HFFc6 (cell line): ENCODE results near the gene TSSK2. TPM values are rescaled to one million over a fixed set of nuclear protein-coding genes. Genes with fewer than 3 reads are reported as not detected.

ENCODE experiments used
- DNase-seq: peaks from one replicate; pipeline ENCODE4 v3.0.0-alpha.2; 2018
- H3K27ac Mint-ChIP-seq: 2 replicates; pipeline ENCODE4 v1.8.0; 2020; ENCODE audit warnings: mild to moderate bottlenecking, mixed read lengths
- H3K27me3 Mint-ChIP-seq: 2 replicates; pipeline ENCODE4 v1.8.0; 2021; ENCODE audit warnings: mild to moderate bottlenecking, moderate library complexity, mixed read lengths; ENCODE audit not compliant: insufficient read depth
- H3K36me3 Mint-ChIP-seq: 2 replicates; pipeline ENCODE4 v1.8.0; 2021; ENCODE audit warnings: low read depth, mixed read lengths
- H3K4me1 Mint-ChIP-seq: 2 replicates; pipeline ENCODE4 v1.8.0; 2020; ENCODE audit warnings: low read depth, mixed read lengths
- H3K4me3 Mint-ChIP-seq: 2 replicates; pipeline ENCODE4 v1.8.0; 2020; ENCODE audit warnings: mild to moderate bottlenecking, moderate library complexity, mixed read lengths
- H3K9me3 Mint-ChIP-seq: 2 replicates; pipeline ENCODE4 v1.8.0; 2020; ENCODE audit warnings: mild to moderate bottlenecking, mixed read lengths
- total RNA-seq, 6 experiments: library from RNA; stranded (reverse); fragmentation: NEBNext Ultra II Directional; extraction: Animal tissue kit (Norgen Biotek cat#: 25700); gene quantifications; 2 replicates in 1 of 6; 3 replicates in 5 of 6; pipeline ENCODE4 v1.2.3, GENCODE V29; 2021
- TF ChIP-seq, protein P1 (sequence below): fragments of 200-600 bp; sonication (generic); IDR thresholded peaks from 2 replicates; pipeline ENCODE4 v1.5.0; 2021; ENCODE audit warnings: antibody characterized with exemption, mild to moderate bottlenecking

The TSSK2 gene
- total RNA-seq, 6 experiments from 2014 or later, result not detected

DNA sequence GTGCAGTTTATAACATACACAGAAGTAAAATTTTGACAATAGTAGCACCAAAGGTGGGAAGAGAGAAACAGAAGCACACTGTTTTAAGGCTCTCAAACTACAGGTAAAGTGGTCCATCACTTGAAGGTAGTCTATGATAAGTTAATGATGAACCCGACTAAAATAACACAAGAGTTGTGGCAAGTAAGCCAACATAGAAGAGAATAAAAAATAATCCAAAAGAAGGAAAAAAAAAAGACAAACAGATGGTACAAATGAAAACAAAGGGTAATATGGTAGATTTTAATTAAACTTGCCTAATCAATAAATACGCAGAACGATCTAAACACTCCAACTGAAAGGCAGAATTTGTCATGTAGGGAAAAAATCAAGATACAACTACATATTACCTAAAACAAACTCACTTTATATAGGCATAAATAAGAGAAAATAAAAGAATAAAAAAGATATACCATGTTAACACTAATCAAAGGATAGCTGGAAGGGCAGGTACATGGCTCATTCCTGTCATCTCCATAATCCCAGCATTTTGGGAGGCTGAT is 40.5 kb upstream of the TSSK2 start:
- H3K9me3 Mint-ChIP-seq, result no peaks in the 10 kb centered on the region
- TF ChIP-seq, protein P1, sequence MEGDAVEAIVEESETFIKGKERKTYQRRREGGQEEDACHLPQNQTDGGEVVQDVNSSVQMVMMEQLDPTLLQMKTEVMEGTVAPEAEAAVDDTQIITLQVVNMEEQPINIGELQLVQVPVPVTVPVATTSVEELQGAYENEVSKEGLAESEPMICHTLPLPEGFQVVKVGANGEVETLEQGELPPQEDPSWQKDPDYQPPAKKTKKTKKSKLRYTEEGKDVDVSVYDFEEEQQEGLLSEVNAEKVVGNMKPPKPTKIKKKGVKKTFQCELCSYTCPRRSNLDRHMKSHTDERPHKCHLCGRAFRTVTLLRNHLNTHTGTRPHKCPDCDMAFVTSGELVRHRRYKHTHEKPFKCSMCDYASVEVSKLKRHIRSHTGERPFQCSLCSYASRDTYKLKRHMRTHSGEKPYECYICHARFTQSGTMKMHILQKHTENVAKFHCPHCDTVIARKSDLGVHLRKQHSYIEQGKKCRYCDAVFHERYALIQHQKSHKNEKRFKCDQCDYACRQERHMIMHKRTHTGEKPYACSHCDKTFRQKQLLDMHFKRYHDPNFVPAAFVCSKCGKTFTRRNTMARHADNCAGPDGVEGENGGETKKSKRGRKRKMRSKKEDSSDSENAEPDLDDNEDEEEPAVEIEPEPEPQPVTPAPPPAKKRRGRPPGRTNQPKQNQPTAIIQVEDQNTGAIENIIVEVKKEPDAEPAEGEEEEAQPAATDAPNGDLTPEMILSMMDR, result no peak
- H3K27ac Mint-ChIP-seq, result no peak overlapping the region
- no peaks in the 10 kb centered on the region; the same call in 1 of the 2 replicates for H3K27me3 Mint-ChIP-seq
- H3K36me3 Mint-ChIP-seq, result peaks cover 16% of the 10 kb centered on the region
- no peak for DNase-seq
- H3K4me3 Mint-ChIP-seq, result no peak overlapping the region
- peaks cover 20% of the 10 kb centered on the region for H3K4me1 Mint-ChIP-seq

DNA sequence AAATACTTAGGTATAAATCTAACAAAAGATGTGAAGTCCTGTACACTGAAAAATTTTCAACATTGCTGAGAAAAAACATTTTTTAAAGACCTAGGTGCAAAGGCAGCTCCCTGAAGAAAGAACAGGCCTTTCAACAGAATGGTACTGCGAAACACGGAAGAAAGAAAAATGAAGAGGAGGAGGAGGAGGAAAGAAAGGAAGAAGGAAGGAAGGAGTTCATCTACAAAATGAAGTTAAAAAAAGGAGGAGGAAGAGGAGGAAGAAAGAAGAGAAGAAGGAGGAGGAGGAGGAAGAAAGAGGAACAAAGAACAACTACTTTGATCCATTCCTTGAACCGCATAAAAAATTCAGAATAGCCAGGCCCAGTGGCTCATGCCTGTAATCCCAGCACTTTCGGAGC is 38.4 kb upstream of the TSSK2 start:
- no peaks in the 10 kb centered on the region for H3K9me3 Mint-ChIP-seq
- H3K27ac Mint-ChIP-seq, result no peak overlapping the region
- H3K4me3 Mint-ChIP-seq, result no peak overlapping the region
- TF ChIP-seq, protein P1, result no peak
- H3K36me3 Mint-ChIP-seq, result peaks cover 8% of the 10 kb centered on the region
- H3K4me1 Mint-ChIP-seq, result peaks cover 5% of the 10 kb centered on the region; the same call in 1 of the 2 replicates
- H3K27me3 Mint-ChIP-seq, result no peaks in the 10 kb centered on the region; the same call in 1 of the 2 replicates
- DNase-seq, result no peak

DNA sequence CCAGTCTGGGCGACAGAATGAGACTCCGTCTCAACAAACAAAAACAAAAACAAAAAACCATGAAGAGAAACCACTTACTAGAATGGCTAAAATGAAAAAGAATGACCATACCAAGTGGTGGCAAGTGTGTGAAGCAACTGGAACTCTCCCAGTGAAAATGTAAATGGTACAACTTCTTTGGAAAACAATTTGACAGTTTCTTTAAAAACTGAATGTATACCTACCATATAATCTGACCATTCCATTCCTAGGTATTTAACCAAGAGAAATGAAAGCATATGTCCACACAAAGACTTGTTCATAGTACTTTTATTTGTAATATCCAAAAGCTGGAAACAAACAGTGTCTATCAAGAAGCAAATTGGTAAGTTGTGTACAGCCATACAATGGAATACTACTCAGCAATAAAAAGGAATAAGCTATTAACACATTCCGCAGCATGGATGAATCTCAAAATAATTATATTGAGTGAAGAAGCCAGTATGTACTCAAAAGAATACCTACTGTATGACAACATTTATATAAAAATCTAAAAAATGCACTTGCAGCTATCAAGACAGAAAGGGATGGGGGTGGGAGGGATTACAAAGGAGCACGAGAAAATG is 36.6 kb upstream of the TSSK2 start:
- H3K4me1 Mint-ChIP-seq, result peaks cover 14% of the 10 kb centered on the region
- H3K27ac Mint-ChIP-seq, result no peak overlapping the region
- no peak for DNase-seq
- no peaks in the 10 kb centered on the region for H3K9me3 Mint-ChIP-seq
- H3K36me3 Mint-ChIP-seq, result no peaks in the 10 kb centered on the region; the same call in 1 of the 2 replicates
- TF ChIP-seq, protein P1, result no peak
- H3K27me3 Mint-ChIP-seq, result no peaks in the 10 kb centered on the region; the same call in 1 of the 2 replicates
- no peak overlapping the region for H3K4me3 Mint-ChIP-seq

DNA sequence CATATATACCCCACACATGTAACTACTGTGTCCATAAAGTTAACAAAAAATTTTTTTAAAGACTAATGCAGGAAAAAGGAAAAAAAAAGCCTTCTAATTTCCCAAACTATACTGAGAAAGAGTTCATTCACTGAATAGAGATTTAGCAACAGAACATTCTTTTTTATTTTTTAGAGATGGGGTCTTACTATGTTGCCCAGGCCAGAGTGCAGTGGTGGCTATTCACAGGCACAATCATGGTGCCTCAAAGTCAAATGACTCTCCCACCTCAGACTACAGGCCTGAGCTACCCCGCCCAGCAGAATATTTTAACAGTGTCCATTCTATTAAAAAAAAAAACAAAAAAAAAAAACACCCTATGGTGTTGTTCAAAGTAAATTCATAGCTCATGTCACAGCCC is 34.6 kb upstream of the TSSK2 start:
- Mint-ChIP-seq H3K4me3 (no peak overlapping the region), H3K36me3 (no peaks in the 10 kb centered on the region; the same call in 1 of the 2 replicates), H3K27ac (no peak overlapping the region), H3K27me3 (no peaks in the 10 kb centered on the region; the same call in 1 of the 2 replicates), H3K4me1 (peaks cover 16% of the 10 kb centered on the region), H3K9me3 (no peaks in the 10 kb centered on the region)
- DNase-seq, result no peak
- TF ChIP-seq, protein P1, result no peak

DNA sequence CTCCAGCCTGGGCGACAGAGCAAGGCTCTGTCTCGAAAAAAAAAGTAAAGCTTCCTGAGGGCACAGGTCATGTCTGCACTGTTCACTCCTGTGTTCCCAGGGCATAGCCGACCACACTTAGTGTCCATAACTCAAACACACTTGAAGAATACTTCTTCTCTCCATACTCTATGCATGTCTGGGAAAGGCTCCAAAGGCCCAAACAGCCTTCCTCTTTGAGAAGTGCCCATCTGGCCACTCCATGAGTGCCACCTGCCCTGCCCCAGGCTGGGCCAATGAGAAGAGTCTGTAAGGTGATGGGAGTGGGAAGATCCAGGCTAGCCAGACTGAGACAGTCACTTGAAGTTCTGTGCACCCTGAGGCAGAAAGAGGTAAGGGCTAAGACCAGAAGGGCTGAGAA is 33.6 kb upstream of the TSSK2 start:
- Mint-ChIP-seq H3K4me1 (peaks cover 15% of the 10 kb centered on the region), H3K36me3 (no peaks in the 10 kb centered on the region; the same call in 1 of the 2 replicates), H3K4me3 (no peak overlapping the region), H3K27ac (peak overlapping the region; percentile 9; the same call in 1 of the 2 replicates), H3K9me3 (no peaks in the 10 kb centered on the region), H3K27me3 (no peaks in the 10 kb centered on the region; the same call in 1 of the 2 replicates)
- TF ChIP-seq, protein P1, result no peak
- no peak for DNase-seq
